ENCODE data around the gene MYL2.

- no peak for TF ChIP-seq POLR2AphosphoS5 (IDR thresholded peaks at IDR 0.05)
- no peak for TF ChIP-seq CTCF (IDR thresholded peaks at IDR 0.05; ENCODE audit: poor library complexity, severe bottlenecking)
- TF ChIP-seq EZH2 (IDR thresholded peaks at IDR 0.05; ENCODE audit: borderline replicate concordance, insufficient read depth, low read length, poor library complexity, severe bottlenecking) = no peak
- TF ChIP-seq TAF1 (IDR thresholded peaks at IDR 0.05; ENCODE audit: low read depth) = no peak
- TF ChIP-seq RAD21 (conservative IDR thresholded peaks at IDR 0.05) = no peak
Measured at GRCh38 chr12:110889361-110889760, 31.0 kb downstream of the MYL2 start.

All from neural cell (in vitro differentiated cells).